GM18907 (cell line): ENCODE measurements around the gene E4F1.

Experiments used
- ATAC-seq: cut with Tn5 transposase; IDR thresholded peaks from one replicate; pipeline ENCODE4 v1.9.1; 2021; ENCODE audit warnings: mild to moderate bottlenecking, moderate library complexity; ENCODE audit not compliant: unreplicated experiment

Gene E4F1

GRCh38 chr16:2223221-2223941 lies at the start of gene E4F1:
E4F1 (plus strand) TSS chr16:2223591; CDS start chr16:2223614, 23 bp downstream.
- peak; percentile 90 for ATAC-seq

GRCh38 chr16:2173916-2174315 lies 49.5 kb upstream of the E4F1 start:
- no peak for ATAC-seq

- ATAC-seq: no peak
Observed at GRCh38 chr16:2174396-2175131, 48.8 kb upstream of the E4F1 start.

GRCh38 chr16:2175454-2175853 lies 47.9 kb upstream of the E4F1 start:
- ATAC-seq: no peak

GRCh38 chr16:2176047-2176446 lies 47.3 kb upstream of the E4F1 start:
- no peak for ATAC-seq

- no peak for ATAC-seq
Observed at GRCh38 chr16:2177101-2177500, 46.3 kb upstream of the E4F1 start.

GRCh38 chr16:2177561-2177960 lies 45.8 kb upstream of the E4F1 start:
- ATAC-seq: no peak

GRCh38 chr16:2178321-2179106 lies 44.9 kb upstream of the E4F1 start:
- no peak for ATAC-seq

- ATAC-seq: no peak
Observed at GRCh38 chr16:2179107-2179501, 44.3 kb upstream of the E4F1 start.

GRCh38 chr16:2179576-2179975 lies 43.8 kb upstream of the E4F1 start:
- no peak for ATAC-seq

GRCh38 chr16:2180461-2180860 lies 42.9 kb upstream of the E4F1 start:
- ATAC-seq: no peak

- no peak for ATAC-seq
Observed at GRCh38 chr16:2180962-2181923, 42.1 kb upstream of the E4F1 start.

- no peak for ATAC-seq
Observed at GRCh38 chr16:2181952-2182351, 41.4 kb upstream of the E4F1 start.

GRCh38 chr16:2183671-2184070 lies 39.7 kb upstream of the E4F1 start:
- no peak for ATAC-seq

- no peak for ATAC-seq
Observed at GRCh38 chr16:2184346-2184745, 39.0 kb upstream of the E4F1 start.

- no peak for ATAC-seq
Observed at GRCh38 chr16:2184962-2185361, 38.4 kb upstream of the E4F1 start.

GRCh38 chr16:2186064-2186463 lies 37.3 kb upstream of the E4F1 start:
- no peak for ATAC-seq

GRCh38 chr16:2186505-2186904 lies 36.9 kb upstream of the E4F1 start:
- no peak for ATAC-seq

- ATAC-seq: no peak
Observed at GRCh38 chr16:2187212-2187611, 36.2 kb upstream of the E4F1 start.

GRCh38 chr16:2188395-2188794 lies 35.0 kb upstream of the E4F1 start:
- ATAC-seq: no peak
